NCI-H345 (cell line): ENCODE results near the gene FRMD3.
A peak's percentile ranks its signal among the peaks of the same experiment; 100 is the strongest.

Experiments used
- DNase-seq: peaks from one replicate; lab custom pipeline; 2025; lab: John Stamatoyannopoulos, UW

The FRMD3 gene

DNA sequence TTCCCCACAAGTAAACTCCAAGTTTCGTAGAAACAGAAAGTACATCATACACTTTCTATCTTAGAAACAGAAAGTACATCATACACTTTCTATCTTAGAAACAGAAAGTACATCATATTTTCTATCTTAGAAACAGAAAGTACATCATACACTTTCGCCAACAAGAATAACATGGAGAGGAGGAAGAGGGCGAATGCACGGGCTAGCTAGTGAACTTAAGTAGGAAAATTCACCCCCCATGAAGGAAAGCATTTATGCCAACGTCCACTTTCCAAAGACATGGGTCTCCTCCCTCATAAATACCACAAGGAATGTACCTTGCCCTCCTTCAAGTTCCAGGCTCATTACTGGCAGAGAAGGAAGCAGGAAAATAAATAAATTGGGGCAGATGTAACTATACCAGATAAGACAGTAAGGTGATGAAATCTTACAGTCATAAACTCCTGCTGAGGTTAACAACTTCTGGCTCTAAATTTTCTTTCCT is 64.7 kb downstream of the FRMD3 start:
- no peak for DNase-seq

DNA sequence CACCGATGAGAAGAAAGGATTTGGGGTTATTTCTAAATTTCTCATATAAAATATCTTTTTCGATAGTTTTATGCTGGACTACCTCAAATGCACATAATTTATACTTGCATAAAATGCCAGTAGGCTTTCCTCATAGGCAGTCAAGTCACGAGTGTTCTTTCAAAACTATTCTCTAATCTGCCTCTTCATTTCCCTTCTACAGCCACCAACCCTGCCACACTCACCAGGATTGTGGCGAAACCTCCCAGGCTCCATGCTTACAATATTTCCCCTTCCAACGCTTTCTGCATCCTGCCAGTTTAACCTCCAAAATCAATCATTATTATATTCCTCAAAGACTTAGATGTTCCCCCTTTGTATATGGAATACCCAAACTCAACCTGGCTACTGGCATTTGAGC is 65.4 kb downstream of the FRMD3 start:
- DNase-seq: no peak

DNA sequence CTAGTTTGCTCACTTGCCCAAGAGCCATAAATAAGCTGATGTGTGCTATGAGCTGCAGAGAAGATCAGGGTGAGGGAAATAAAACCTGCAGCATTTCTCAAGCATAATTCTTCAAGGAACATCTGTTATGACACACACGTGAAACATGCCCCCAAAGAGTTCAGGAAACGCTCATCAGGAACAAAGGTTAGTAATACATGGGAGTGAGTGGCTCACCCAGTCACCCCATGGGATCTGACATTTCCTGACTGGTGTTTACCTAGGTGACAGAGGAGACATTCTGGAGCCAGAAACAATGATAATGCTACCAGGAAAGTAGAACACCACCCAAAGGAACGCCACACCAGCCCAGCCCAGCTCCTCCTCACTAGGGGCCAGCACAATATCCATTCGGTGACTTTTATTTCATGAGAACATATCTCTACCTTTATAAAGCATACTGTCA is 66.0 kb downstream of the FRMD3 start:
- DNase-seq: no peak

DNA sequence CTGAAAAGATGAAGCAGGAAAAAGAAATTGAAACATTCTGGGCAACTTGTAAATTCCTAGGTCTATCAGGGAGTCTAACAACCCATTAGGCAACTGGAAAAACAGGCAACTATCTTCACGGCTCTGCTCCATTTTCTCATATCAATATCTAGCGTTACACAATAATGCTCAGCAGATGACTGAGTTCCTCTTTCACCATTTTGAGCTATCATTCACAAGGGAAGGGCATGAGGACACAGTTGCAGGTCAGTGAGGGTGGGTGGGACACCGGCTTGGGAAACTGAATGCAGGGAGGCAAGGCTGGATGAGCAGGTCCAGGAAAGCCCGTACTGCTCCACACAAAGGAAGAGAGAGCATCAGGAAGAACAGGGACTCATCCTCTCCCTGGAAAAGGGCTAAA is 67.0 kb downstream of the FRMD3 start:
- DNase-seq: no peak

DNA sequence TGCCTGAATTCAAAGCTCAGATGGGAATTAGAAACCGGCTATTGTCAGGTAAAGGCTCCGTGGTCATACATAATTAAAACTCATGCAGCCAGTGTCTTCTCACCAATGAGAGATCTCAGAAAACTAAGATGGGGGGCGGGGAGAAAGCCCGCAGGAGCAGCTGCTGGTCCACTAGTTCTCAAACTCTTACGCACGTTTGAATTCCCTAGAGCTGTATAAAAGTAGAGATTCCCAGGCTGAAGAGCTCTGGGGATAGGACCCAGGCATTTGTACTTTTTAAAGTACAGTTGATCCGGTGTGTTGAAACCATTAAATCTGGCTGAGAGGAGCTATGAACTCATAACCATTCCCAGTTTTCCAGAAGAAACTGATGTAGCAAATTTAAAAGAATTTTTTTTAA is 68.5 kb downstream of the FRMD3 start:
- no peak for DNase-seq

DNA sequence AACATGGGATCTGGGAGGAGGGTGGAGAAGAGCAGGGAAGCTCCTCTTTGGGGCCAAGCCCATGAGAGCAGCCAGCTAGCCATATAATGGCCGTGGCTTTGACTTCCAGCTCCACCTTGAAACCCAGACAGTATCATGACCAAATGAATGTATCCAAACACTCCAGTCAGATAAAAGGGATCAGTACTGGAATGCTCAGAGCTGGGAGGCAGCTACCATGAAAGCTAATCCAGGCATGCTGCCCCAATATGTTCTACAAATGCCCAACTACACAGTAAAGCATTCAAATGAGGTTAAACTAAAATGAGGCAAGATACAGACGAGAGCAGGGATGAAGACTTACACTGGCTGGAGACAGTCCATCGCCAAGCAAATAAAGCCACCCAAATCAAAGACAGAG is 69.4 kb downstream of the FRMD3 start:
- no peak for DNase-seq

DNA sequence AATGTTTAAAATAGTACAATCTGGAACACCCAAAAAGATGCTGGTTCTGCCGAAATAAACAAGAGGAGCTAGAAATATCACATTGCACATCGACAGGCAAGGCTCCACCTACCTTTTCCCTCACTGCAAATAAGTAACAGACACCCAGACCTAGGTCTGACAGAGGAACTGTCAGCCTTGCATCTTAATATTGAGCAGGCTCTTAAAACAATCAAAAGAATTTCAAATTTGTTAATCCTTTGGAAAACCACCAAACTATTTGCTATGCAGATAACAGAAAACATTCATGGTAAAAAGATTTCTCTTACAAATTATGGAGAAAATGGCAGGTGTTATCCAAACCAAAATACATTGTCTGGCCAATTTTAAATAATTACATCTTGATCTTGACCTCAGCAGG is 71.3 kb downstream of the FRMD3 start:
- no peak for DNase-seq

DNA sequence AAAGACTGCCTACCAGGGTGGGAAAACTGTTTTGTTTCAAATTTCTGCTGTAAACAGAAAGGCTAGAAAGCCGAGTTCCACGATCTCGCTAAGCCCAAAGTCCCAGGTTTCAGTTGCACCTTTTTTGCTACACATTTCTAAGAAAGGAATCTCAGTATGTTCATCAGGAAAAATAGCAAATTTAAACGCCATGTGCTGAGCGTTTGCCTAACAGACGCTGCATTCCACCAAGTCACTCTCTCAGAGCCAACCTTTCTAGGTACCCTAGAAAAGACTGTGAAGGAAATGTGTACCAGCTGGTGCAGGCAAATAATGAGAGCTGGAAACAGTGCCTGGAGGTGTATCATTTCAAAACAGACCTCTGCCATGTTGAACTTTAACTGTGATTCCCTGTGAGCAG is 71.8 kb downstream of the FRMD3 start:
- DNase-seq: no peak

DNA sequence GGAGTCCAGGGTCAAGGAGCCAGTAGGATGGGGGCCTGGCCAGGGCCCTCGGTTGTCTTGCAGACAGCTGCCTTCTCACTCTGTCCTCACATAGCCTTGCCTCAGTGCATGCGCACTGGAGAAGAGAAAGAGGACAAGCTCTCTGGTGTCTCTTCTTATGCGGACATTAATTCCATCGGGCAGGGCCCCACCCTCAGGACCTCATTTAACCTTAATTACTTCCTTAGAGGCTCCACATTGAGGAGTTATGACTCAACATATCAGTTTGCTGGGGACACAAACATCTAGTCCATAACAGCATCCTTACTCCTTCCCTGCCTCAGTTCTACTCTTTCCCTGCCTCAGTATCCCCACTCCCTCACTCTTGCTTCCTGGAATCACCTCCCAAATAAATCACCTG is 78.4 kb downstream of the FRMD3 start:
- DNase-seq: no peak

DNA sequence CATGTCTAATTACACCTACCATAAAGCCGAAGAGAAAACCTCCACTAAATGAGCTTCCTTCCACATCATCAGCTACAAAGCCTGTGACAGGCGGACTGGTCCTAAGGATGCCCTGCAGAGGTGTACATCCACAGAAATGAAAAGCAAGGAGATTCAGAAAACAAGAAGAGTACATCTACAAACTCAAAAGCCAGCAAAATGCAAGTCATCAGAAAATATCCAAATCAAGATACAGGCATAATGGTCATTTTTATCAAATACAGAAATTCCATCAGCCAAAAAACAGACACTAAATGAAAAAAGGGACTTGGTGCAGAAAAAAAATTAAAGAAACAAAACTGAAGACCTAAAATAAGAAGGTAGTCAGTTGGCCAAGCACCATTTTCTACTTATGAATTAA is 79.7 kb downstream of the FRMD3 start:
- DNase-seq: no peak

DNA sequence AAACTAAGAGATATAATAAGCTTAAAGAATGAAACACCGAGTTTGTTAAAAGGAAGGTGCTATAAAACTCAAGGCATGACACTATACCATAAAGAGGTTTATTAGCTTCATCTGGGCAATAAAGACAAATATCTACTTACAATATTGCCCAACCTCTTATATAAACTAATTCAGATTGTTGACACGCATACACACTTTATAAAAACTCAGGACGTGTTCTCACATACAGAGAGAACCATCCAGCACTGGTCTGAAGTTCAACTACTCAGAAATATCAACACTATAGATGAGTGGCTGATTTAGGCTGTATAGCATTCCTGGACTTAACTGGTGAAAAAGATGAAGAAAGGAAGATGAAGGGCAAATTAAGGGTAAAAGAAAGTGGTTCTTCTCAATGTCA is 81.2 kb downstream of the FRMD3 start:
- no peak for DNase-seq

DNA sequence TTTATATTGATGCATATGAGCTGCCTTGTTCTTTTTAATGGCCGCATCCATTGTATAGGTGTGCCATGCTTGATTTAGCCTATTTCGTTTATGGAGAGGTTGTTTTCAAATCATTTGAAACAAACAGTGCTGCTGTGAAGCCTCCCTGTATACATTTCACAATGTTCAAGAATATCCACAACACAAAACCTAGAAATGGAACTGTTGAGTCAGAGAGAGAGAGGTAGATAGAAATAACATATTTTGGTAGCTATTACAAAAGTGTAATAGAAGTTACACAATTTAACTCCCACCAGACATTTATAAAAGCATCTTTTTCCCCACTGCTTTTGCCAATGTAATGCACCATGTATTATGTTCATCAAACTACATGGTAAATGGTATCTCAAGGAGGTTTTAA is 82.0 kb downstream of the FRMD3 start:
- no peak for DNase-seq

DNA sequence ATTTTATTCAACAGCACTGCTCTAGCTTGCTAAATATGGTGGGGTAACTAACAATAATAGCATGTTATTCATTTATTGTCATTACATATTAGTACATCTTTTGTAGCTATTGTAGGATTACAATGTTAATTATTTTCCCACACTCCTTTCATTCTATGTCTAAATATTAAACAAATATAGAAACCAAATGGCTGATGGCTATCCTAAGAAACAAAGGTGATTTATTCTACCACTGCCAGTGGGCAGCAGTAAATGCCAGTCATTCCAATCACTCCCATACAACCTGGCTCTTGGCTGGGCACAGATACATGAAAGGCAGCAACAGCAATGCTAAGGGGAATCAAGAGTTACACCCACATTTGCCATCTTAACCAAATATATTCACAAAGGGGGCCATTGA is 84.1 kb downstream of the FRMD3 start:
- no peak for DNase-seq

DNA sequence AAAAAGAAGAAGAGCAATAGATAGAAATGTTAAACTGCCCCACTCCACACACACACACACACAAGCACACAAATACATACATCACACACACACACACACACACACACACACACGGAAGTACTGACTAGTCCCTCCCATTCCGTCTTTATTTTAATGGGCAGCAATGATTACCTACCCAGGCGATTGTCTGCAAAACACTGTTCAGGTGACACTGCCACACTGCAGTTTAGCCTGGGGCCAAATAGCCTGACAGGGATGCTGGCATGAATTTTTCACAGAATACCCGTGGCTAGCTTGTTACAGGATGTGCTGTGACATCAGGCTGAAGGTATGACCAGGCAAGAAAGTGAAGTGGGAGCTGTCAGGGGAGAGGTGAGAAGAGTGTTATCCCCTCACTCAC is 86.9 kb downstream of the FRMD3 start:
- peak; percentile 2 for DNase-seq

DNA sequence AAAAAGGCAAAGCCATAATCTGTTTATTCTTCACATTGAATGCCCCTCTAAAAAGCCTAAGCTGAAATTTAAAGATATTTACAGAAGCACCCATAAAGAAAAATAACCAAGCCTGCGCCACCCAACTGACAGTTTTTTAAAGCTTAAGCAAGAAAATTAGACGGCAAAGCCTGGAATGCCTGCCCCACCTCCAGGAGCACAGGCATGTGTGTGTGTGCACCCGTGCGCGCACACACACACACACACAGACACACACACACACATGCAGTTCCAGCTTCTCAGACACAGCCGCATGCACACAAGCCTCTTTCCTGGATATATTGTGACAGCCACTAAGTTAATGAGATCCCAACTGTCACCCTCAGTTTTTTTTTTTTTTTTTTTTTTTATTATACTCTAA is 88.2 kb downstream of the FRMD3 start:
- DNase-seq: peak; percentile 32

DNA sequence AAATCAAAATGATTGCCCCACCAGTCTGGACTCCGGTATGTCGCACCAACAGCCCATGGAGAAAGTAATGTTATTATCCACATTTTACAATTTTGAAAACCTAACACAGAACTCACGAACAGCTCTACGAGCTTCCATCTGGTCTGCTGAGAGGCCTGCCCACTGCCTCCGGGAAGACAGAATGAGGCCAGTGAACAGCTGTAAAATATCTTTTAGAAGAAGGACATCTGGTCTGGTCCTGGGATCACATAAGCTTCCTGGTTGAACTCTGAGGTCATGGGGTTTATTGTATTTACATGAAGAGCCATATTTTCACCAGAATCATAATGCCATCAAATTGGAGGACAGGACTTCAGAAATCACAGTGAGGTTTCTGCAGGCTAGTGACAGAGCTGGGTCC is 89.0 kb downstream of the FRMD3 start:
- no peak for DNase-seq

DNA sequence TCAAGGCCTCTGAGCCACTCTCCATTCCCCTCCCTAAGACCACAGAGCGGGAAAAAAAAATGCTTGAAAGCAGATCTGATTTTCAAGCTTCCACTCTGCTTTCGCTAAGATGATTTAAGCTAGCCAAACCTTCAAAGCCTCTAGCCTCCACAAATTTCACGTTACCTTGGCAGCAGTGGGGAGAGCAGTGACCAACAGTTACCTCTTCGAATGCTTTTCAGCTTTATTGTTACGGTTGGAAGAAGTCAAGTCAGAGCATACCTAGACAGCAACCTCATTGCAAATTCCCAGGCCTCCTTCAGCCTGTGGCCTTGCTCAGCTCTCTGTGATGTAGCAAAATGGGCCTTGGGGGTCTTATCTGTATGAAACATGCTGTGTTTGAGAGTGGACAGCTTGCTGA is 89.6 kb downstream of the FRMD3 start:
- no peak for DNase-seq

DNA sequence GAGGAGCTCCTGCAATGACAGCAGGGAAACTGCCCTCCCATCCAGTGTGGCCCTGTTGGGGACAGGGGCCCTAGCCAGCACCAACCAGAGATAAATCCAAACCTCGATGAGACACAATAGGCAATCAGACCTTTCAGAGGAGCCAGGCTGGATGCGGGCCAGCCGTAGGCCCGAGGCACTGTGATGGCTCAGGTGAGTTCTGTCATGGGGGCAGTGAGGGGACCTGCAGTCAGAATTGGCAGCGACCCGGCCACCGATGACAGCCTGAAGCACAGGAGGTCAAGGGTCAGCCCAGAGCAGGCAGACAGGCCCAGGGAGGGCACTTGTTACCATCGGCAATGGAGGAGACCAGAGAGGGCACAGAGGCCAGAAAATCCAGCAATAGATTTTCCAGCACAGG is 90.8 kb downstream of the FRMD3 start:
- no peak for DNase-seq

DNA sequence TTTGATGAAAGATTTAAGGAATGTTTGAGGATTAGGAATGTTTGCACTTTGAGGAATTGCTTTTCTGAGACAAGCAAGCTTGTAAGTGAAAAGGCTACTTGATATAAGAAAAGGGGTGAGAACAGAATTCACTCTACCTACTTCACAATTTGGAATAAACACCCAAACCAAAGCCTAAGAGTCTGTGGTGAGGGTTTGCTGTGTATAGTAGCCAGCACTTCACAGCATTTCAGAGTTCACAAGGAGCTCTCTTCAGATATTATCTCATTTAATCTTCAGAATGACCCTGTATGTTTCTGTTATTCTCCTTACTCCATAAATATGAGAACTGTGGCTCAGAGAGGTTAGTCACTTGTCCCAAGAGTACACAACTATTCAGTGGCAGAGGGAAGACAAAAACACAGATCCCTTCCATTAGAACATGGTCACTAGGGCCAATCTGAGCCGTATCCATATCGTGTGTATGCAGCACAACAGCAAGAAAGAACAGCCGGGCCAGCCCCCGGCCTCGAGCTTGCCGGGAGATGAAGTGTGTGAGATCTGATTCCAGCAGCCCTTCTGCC is 92.4 kb downstream of the FRMD3 start:
- no peak for DNase-seq

DNA sequence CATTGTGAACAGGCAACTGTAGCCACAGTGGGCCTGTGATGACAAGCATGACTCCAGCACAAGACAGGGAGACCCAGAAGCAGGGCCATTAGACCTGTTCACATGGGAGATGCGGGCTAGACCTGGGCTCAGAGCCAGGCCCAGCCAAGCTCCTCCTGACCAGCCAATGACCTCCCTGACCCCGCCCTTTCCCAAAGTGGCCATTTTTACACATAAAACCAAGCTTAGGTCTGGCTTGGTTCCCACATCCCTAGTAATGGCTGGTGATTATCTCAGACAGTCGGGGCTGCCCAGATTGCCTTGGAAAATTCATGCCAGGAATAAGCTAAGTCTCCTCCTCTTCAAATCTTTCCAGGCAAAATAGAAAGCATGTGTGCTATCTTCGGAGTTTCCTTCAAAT is 94.1 kb downstream of the FRMD3 start:
- DNase-seq: no peak

DNA sequence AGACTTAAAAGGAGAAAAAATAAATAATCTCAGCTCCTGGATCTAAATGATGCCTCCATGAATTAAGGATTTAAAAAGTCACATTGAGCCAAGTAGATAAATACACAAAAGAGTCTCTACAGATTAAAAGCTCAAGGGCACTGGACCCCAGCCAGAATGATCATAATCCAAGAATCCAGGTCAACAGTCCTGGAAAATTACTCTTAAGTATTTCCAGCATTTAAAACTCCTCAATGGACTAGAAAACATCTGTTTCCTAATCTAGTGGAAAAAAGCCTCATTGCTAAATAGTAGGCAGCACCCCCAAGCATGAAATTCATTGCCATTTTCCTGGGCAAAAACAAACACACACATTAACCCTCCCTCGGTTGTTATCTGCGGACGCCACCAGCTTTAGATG is 96.8 kb downstream of the FRMD3 start:
- DNase-seq: no peak

DNA sequence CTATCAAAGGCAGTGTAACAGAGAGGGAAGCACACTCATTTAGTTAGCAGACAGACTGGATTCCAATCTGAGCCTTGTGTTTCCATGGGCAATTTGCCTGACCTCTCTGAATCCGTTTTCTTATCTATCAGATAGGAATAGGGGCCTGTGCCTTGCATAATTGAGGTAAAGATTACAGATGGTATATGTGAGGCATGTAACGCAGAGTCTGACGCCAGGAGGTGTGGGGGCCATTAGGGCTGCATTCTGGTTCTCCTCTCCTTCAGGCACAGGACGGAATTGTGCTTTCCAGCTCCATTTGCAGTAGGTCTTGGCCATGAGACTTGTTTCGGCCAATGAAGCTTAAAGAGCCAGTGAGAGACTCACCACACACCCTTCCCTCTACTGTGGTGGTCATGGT is 97.6 kb downstream of the FRMD3 start:
- no peak for DNase-seq

DNA sequence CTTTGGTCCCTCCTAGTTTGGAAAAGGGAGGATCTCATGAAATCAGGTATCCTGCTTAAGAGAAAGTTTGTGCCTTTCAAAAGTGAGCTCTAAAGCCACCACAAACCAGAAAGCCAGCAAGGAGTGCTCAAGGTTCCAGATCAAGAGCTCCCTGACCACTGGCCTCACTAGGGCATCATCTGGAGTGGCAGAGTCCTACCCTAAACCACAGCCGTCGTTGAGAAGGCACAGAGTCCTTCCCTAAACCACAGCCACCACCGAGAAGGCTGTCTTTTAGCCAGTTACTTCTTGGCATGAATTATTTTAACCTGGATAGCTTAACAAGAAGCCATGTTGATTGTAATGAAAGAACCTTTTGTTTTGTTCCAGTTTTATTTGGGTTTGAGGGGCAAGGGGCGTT is 102.9 kb downstream of the FRMD3 start:
- DNase-seq: no peak

DNA sequence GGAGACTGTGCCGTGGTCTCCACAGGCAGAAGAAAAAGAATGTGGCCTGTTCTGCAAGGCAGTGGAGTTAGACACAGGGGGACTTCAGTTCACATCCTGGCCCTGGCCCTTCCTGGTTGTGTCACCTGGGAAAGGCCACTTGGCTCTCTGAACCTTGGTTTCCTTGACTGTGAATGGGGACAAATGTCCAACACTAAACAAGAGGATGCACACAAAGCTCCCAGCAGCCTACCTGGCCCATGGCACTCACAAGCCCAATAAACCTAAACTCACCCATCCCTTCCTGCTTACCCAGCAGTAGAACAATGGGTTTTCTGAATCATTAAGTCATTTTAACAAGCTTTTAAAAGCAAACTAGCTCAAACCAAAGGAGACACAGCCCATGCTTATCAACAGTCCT is 103.9 kb downstream of the FRMD3 start:
- no peak for DNase-seq

DNA sequence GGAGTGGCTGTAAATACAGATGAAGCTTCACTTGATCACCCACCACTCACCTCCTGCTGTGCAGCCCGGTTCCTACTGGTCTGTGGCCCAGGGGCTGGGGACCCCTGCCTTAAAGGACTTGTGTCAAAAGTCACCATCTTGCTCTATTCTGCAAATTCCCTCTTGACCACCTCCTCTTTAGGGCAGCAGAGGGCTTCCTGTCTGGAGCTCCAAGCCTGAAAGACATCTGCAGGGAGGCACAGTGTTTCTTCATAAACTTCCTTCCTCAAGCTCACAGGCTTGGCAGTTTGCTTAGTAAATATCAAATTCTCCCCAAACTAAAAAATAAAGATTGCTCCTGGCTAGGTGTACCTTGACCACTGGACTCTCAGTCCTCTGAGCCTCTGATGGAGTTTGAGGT is 104.4 kb downstream of the FRMD3 start:
- no peak for DNase-seq
